NCI-H1092 (cell line): Measurements from ENCODE around the gene AGFG2.

ENCODE experiments used
- DNase-seq: peaks from one replicate; lab custom pipeline; 2025; lab: John Stamatoyannopoulos, UW

The AGFG2 gene

GRCh38 chr7:100572949-100573675, 34.1 kb downstream of the AGFG2 start:
- DNase-seq = no peak

GRCh38 chr7:100573691-100574361, 34.8 kb downstream of the AGFG2 start, which contains the start of gene SAP25:
Gene SAP25 (minus strand): TSS chr7:100573900. CDS start chr7:100573742, 158 bp downstream.
- no peak for DNase-seq

GRCh38 chr7:100574362-100575205, 35.6 kb downstream of the AGFG2 start:
- no peak for DNase-seq

- no peak for DNase-seq
Observed at GRCh38 chr7:100575206-100575631, 36.2 kb downstream of the AGFG2 start.

GRCh38 chr7:100575746-100576383, 36.9 kb downstream of the AGFG2 start:
- DNase-seq = no peak

- DNase-seq = no peak
Observed at GRCh38 chr7:100576384-100576993, 37.5 kb downstream of the AGFG2 start.

GRCh38 chr7:100577103-100577502, 38.1 kb downstream of the AGFG2 start:
- no peak for DNase-seq

GRCh38 chr7:100577507-100577906, 38.5 kb downstream of the AGFG2 start:
- DNase-seq = no peak

GRCh38 chr7:100578246-100579183, 39.5 kb downstream of the AGFG2 start:
- no peak for DNase-seq

GRCh38 chr7:100580466-100581283, 41.7 kb downstream of the AGFG2 start:
- no peak for DNase-seq

- no peak for DNase-seq
Observed at GRCh38 chr7:100582041-100582579, 43.1 kb downstream of the AGFG2 start.

- DNase-seq = no peak
Observed at GRCh38 chr7:100582650-100583049, 43.6 kb downstream of the AGFG2 start.

GRCh38 chr7:100583132-100584053, 44.4 kb downstream of the AGFG2 start:
- no peak for DNase-seq

GRCh38 chr7:100584054-100584682, 45.2 kb downstream of the AGFG2 start:
- no peak for DNase-seq

GRCh38 chr7:100584683-100585510, 45.9 kb downstream of the AGFG2 start:
- DNase-seq = no peak

GRCh38 chr7:100585511-100586265, 46.7 kb downstream of the AGFG2 start, which contains the start of gene LRCH4:
Gene LRCH4 (minus strand): TSS chr7:100586129. CDS start chr7:100586100, 29 bp downstream.
- DNase-seq = no peak
